IMR-90 (cell line): ENCODE measurements around the gene FOXP1. TPM values are rescaled to one million over a fixed set of nuclear protein-coding genes. Genes with fewer than 3 reads are reported as not detected.
"Not testable (repeated sequence)": the region's sequence is repeated elsewhere in the genome, so short reads cannot be mapped to it uniquely, and the experiment has no call there.

Experiments
- ATAC-seq: fragments of 200-7000 bp; cut with Tn5 transposase; 2 replicates; pipeline ENCODE4 v1.9.1; 2020; ENCODE audit warnings: low read depth, mild to moderate bottlenecking, moderate library complexity
- BruUV-seq: library from RNA; stranded (reverse); fragments of 400-500 nt; replicated peaks from 2 replicates; lab custom pipeline; 2021; lab: Mats Ljungman, UMichigan
- CTCF ChIA-PET: fragments of 300-600 bp; formaldehyde crosslinking; extraction: SDS; loops from one replicate; lab custom pipeline; 2021; ENCODE audit warnings: antibody characterized with exemption; lab: Yijun Ruan, JAX
- POLR2A ChIA-PET: fragments of 300-600 bp; sonication (Branson Sonifier 250); formaldehyde crosslinking; loops from one replicate; lab custom pipeline; 2022; ENCODE audit warnings: antibody characterized with exemption; ENCODE audit not compliant: unreplicated experiment; lab: Charles Lee
- DNase-seq: peaks from one replicate; pipeline ENCODE4 v3.0.0; 2013
- H2AFZ ChIP-seq: replicated peaks from 2 replicates; pipeline ENCODE3; 2013; ENCODE audit warnings: low read length, mild to moderate bottlenecking; ENCODE audit not compliant: poor library complexity
- H2AK5ac ChIP-seq: 2 replicates; pipeline ENCODE4 v1.6.1; 2013; ENCODE audit warnings: low read depth, low read length, inconsistent platforms
- H2AK9ac ChIP-seq: replicated peaks from 2 replicates; pipeline ENCODE3; 2013; ENCODE audit warnings: mild to moderate bottlenecking, low read depth, low read length, moderate library complexity; ENCODE audit not compliant: poor library complexity
- H2BK120ac ChIP-seq: 2 replicates; pipeline ENCODE4 v1.6.1; 2013; ENCODE audit warnings: low read depth, low read length, inconsistent platforms
- H2BK15ac ChIP-seq: 3 replicates; pipeline ENCODE4 v1.6.1; 2013; ENCODE audit warnings: low read depth, low read length, inconsistent platforms
- H2BK20ac ChIP-seq: 2 replicates; pipeline ENCODE4 v1.6.1; 2013; ENCODE audit warnings: low read depth, mild to moderate bottlenecking, inconsistent platforms, low read length, moderate library complexity
- H2BK5ac ChIP-seq: 2 replicates; pipeline ENCODE4 v1.6.1; 2013; ENCODE audit warnings: mild to moderate bottlenecking, low read depth, low read length, inconsistent platforms; ENCODE audit not compliant: poor library complexity, severe bottlenecking
- H3K14ac ChIP-seq: replicated peaks from 2 replicates; pipeline ENCODE4 v1.6.1; 2013; ENCODE audit warnings: low read depth, low read length, inconsistent platforms
- H3K18ac ChIP-seq: 2 replicates; pipeline ENCODE4 v1.6.1; 2013; ENCODE audit warnings: low read depth, low read length, control low read depth
- H3K23ac ChIP-seq: 2 replicates; pipeline ENCODE4 v1.6.1; 2013; ENCODE audit warnings: low read depth, low read length, inconsistent platforms
- H3K27ac ChIP-seq: 2 replicates; pipeline ENCODE4 v1.5.1; 2013; ENCODE audit warnings: mild to moderate bottlenecking, control low read depth, low read length; ENCODE audit not compliant: insufficient read depth
- H3K27me3 ChIP-seq: 2 replicates; pipeline ENCODE4 v1.6.1; 2013; ENCODE audit warnings: low read length; ENCODE audit not compliant: control insufficient read depth, insufficient read depth
- H3K36me3 ChIP-seq: 2 replicates; pipeline ENCODE4 v1.6.1; 2013; ENCODE audit warnings: low read length, mixed read lengths; ENCODE audit not compliant: control insufficient read depth, insufficient read depth
- H3K4ac ChIP-seq: 2 replicates; pipeline ENCODE4 v1.6.1; 2013; ENCODE audit warnings: low read depth, low read length, inconsistent platforms
- H3K4me1 ChIP-seq: 2 replicates; pipeline ENCODE4 v1.6.1; 2013; ENCODE audit warnings: low read length, mixed read lengths; ENCODE audit not compliant: control insufficient read depth, insufficient read depth
- H3K4me2 ChIP-seq: 2 replicates; pipeline ENCODE4 v1.6.1; 2013; ENCODE audit warnings: low read depth, mild to moderate bottlenecking, control low read depth, low read length, moderate library complexity
- H3K4me3 ChIP-seq: 2 replicates; pipeline ENCODE4 v1.5.1; 2013; ENCODE audit warnings: low read depth, mild to moderate bottlenecking, control low read depth, low read length, moderate library complexity; ENCODE audit not compliant: insufficient read depth
- H3K56ac ChIP-seq: 2 replicates; pipeline ENCODE4 v1.6.1; 2013; ENCODE audit warnings: low read length, inconsistent platforms; ENCODE audit not compliant: insufficient read depth; ENCODE audit errors: extremely low read depth
- H3K79me1 ChIP-seq, 2 experiments: 2 replicates each; pipeline ENCODE4 v1.6.1; 2013; ENCODE audit warnings: low read length in 2 of 2, inconsistent platforms in 1 of 2, low read depth in 1 of 2
- H3K9ac ChIP-seq: 2 replicates; pipeline ENCODE4 v1.6.1; 2013; ENCODE audit warnings: low read depth, low read length, control low read depth
- H3K9me1 ChIP-seq: 2 replicates; pipeline ENCODE4 v1.6.1; 2013; ENCODE audit warnings: low read length, inconsistent platforms; ENCODE audit not compliant: insufficient read depth
- H3K9me3 ChIP-seq: 2 replicates; pipeline ENCODE4 v1.6.1; 2013; ENCODE audit warnings: low read length; ENCODE audit not compliant: control insufficient read depth, insufficient read depth
- H4K20me1 ChIP-seq: 2 replicates; pipeline ENCODE4 v1.6.1; 2013; ENCODE audit warnings: low read length, inconsistent platforms; ENCODE audit not compliant: insufficient read depth
- H4K5ac ChIP-seq: 2 replicates; pipeline ENCODE4 v1.6.1; 2013; ENCODE audit warnings: mild to moderate bottlenecking, low read depth, low read length, control low read depth
- H4K8ac ChIP-seq, 2 experiments: 2 replicates each; pipeline ENCODE4 v1.6.1; 2013; ENCODE audit warnings: low read depth in 2 of 2, low read length in 2 of 2, control low read depth in 1 of 2, inconsistent platforms in 1 of 2
- H4K91ac ChIP-seq: 2 replicates; pipeline ENCODE4 v1.6.1; 2013; ENCODE audit warnings: low read depth, low read length, inconsistent platforms; ENCODE audit not compliant: insufficient read depth
- WGBS, 2 experiments: methylation state at CpG; one replicate each; pipeline versions ENCODE4 v1.1.5 to v1.1.7; 2013; ENCODE audit warnings: missing lambda C conversion rate in 2 of 2; ENCODE audit not compliant: insufficient read length in 1 of 2; ENCODE audit errors: extremely low coverage in 2 of 2; 5-methylcytosine and 5-hydroxymethylcytosine counted together
- dilution Hi-C: fragments of 300-500 bp; cut with HindIII; formaldehyde crosslinking; loops from one replicate; pipeline ENCODE4 v1.14.3; 2018; ENCODE audit warnings: low sequenced_read_pairs; ENCODE audit not compliant: unreplicated experiment
- in situ Hi-C: fragments of 300-500 bp; cut with MboI; formaldehyde crosslinking; loops from 3 replicates; pipeline ENCODE4 v1.14.3; 2019; ENCODE audit warnings: low sequenced_read_pairs, inconsistent platforms, mixed read lengths
- intact Hi-C: fragments of 100-400 bp; cut with micrococcal nuclease; formaldehyde crosslinking; loops from 2 replicates; pipeline ENCODE4 v1.10.0; 2022
- polyA plus RNA-seq, 3 experiments: library from polyadenylated mRNA; depleted of rRNA; stranded (reverse); fragments of >200 nt; gene quantifications; 2 replicates each; pipeline ENCODE4 v1.2.3, GENCODE V29; 2012; ENCODE audit warnings: low replicate concordance in 1 of 3
- total RNA-seq: library from RNA; depleted of rRNA; stranded (reverse); fragments of >200 nt; gene quantifications from 2 replicates; pipeline ENCODE4 v1.2.3, GENCODE V29; 2012

The FOXP1 gene
- total and polyA plus RNA-seq, 2 of the 4 experiments (the other 2 are of a cell fraction) = 37.0 to 132 TPM

- H3K4me3 ChIP-seq, H2BK20ac ChIP-seq, H3K4ac ChIP-seq, H2BK15ac ChIP-seq, H4K5ac ChIP-seq, H4K8ac ChIP-seq, H3K14ac ChIP-seq, intact Hi-C loops, in situ Hi-C loops, H2BK120ac ChIP-seq, BruUV-seq, H3K56ac ChIP-seq, dilution Hi-C loops, H2AFZ ChIP-seq, H3K23ac ChIP-seq, POLR2A ChIA-PET, ATAC-seq, H3K18ac ChIP-seq, H3K4me1 ChIP-seq, H2AK9ac ChIP-seq, H3K27me3 ChIP-seq, H3K9ac ChIP-seq, H4K20me1 ChIP-seq, H3K27ac ChIP-seq, H4K91ac ChIP-seq, H2AK5ac ChIP-seq, H3K4me2 ChIP-seq, DNase-seq, CTCF ChIA-PET, H3K9me3 ChIP-seq, H2BK5ac ChIP-seq: not testable (repeated sequence)
- Histone ChIP-seq H3K79me1 (peaks cover 48 to 68% of the 10 kb centered on the region in 2 experiments), H3K36me3 (peaks cover 52% of the 10 kb centered on the region), H3K9me1 (peaks cover 12% of the 10 kb centered on the region; the same call in 1 of the 2 replicates)
- 80% methylated on average over 3 of the region's 5 CpGs; no CpG with 5 or more reads in 1 of the 2 experiments for whole genome bisulfite sequencing, 2 experiments
These were observed 607.5 kb downstream of the FOXP1 start for GRCh38 chr3:70975981-70976380.
